ENCODE data around the gene PSMD4.

DNA sequence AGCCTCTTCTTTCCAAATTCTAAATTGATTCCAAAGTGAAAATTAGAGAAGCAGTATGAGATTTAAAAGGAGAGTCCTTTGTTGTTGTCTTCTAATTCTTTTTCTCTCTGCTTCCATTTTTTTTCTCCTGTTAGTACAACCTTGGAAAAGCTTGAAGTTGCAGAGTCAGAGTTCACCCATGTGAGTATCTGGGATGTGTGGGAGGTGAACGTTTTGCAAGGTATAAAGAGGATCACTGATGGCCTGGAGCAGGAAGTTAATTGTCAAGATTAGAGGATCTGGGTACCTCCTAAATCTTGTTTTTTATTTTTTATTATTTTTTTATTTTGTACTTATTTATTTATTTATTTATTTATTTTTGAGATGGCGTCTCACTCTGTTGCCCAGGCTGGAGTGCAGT is 7.7 kb upstream of the PSMD4 start:
- TF ChIP-seq, protein P1, sequence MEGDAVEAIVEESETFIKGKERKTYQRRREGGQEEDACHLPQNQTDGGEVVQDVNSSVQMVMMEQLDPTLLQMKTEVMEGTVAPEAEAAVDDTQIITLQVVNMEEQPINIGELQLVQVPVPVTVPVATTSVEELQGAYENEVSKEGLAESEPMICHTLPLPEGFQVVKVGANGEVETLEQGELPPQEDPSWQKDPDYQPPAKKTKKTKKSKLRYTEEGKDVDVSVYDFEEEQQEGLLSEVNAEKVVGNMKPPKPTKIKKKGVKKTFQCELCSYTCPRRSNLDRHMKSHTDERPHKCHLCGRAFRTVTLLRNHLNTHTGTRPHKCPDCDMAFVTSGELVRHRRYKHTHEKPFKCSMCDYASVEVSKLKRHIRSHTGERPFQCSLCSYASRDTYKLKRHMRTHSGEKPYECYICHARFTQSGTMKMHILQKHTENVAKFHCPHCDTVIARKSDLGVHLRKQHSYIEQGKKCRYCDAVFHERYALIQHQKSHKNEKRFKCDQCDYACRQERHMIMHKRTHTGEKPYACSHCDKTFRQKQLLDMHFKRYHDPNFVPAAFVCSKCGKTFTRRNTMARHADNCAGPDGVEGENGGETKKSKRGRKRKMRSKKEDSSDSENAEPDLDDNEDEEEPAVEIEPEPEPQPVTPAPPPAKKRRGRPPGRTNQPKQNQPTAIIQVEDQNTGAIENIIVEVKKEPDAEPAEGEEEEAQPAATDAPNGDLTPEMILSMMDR (IDR thresholded peaks at IDR 0.05) = no peak
- TF ChIP-seq EZH2 (IDR thresholded peaks at IDR 0.05) = no peak
- no peak for TF ChIP-seq EZH2phosphoT487 (IDR thresholded peaks at IDR 0.05)

All from neural progenitor cell (in vitro differentiated cells).